Measurements from ENCODE around the gene TST. TPM values are rescaled to one million over a fixed set of nuclear protein-coding genes. Genes with fewer than 3 reads are reported as not detected.

TST gene
- total RNA-seq, 4 donors from 2014 or later, result 44.1 to 76.4 (median 66.7) TPM

DNA sequence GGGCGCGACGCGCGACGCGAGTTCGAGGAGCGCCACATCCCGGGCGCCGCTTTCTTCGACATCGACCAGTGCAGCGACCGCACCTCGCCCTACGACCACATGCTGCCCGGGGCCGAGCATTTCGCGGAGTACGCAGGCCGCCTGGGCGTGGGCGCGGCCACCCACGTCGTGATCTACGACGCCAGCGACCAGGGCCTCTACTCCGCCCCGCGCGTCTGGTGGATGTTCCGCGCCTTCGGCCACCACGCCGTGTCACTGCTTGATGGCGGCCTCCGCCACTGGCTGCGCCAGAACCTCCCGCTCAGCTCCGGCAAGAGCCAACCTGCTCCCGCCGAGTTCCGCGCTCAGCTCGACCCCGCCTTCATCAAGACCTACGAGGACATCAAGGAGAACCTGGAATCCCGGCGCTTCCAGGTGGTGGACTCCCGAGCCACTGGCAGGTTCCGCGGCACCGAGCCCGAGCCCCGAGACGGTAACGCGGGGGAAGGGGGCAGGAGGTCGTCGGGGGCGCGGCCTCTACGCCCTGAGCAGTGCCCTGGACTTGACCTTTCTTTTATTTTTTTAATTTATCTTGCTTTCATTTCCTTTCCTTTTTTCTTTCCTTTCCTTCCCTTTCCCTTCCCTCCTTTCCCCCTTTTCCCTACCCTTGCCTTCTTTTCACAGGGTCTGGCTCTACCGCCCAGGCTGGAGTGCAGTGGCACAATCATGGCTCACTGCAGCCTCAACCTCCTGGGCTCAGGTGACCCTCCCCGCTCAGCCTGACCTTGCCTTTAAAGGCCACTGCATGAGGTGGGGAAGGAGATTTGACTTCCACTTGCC is 5.3 kb upstream of the TST start:
- Histone ChIP-seq H3K9me3 (no peaks in the 10 kb centered on the region), H3K27ac (peak overlapping the region in 1 of 4 donors; percentile 32), H3K4me1 (peaks cover 0 to 33% (median 23%) of the 10 kb centered on the region in 4 donors), H3K36me3 (peaks cover 2 to 61% (median 21%) of the 10 kb centered on the region in 3 donors), H3K4me3 (no peak overlapping the region), H3K27me3 (no peaks in the 10 kb centered on the region)
- TF ChIP-seq EP300 (IDR thresholded peaks at IDR 0.05), result no peak
- no peak for TF ChIP-seq POLR2A (IDR thresholded peaks at IDR 0.05)
- TF ChIP-seq, protein P1, sequence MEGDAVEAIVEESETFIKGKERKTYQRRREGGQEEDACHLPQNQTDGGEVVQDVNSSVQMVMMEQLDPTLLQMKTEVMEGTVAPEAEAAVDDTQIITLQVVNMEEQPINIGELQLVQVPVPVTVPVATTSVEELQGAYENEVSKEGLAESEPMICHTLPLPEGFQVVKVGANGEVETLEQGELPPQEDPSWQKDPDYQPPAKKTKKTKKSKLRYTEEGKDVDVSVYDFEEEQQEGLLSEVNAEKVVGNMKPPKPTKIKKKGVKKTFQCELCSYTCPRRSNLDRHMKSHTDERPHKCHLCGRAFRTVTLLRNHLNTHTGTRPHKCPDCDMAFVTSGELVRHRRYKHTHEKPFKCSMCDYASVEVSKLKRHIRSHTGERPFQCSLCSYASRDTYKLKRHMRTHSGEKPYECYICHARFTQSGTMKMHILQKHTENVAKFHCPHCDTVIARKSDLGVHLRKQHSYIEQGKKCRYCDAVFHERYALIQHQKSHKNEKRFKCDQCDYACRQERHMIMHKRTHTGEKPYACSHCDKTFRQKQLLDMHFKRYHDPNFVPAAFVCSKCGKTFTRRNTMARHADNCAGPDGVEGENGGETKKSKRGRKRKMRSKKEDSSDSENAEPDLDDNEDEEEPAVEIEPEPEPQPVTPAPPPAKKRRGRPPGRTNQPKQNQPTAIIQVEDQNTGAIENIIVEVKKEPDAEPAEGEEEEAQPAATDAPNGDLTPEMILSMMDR (IDR thresholded peaks at IDR 0.05), result no peak
- WGBS, 2 donors, result 93 to 94% methylated on average over 71 of the region's 71 CpGs
- DNase-seq (ENCODE audit: low spot score in 2 of 2), result no peak

DNA sequence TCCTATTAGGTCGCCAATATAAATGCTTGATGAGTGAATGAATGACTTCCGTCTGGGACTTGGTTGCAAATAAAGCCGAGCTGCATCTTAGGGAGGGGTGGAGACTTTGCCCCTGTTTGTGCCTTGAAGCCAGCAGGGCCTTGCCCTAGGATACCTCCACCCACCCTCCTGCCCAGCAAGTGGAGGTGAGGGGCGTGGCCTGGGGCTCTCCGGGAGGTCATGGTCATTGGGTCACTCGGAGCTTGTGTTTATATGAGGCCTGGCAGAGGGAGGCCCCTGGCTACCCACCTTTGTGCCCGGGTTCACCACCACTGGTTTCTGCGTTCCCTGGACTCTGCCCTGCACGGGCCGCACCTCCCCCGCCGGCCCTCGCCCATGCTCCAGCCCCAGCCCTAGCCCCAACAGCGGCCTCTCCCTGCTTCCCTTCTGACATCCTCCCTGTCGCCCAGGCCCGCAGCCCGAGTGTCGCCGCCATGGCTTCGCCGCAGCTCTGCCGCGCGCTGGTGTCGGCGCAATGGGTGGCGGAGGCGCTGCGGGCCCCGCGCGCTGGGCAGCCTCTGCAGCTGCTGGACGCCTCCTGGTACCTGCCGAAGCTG is 4.6 kb upstream of the TST start:
- TF ChIP-seq EP300 (IDR thresholded peaks at IDR 0.05), result no peak
- TF ChIP-seq, protein P1 (IDR thresholded peaks at IDR 0.05), result no peak
- TF ChIP-seq POLR2A (IDR thresholded peaks at IDR 0.05), result no peak
- no peak overlapping the region for H3K4me3 ChIP-seq
- H3K36me3 ChIP-seq, result peaks cover 2 to 54% (median 16%) of the 10 kb centered on the region in 3 donors
- no peaks in the 10 kb centered on the region for H3K9me3 ChIP-seq
- peaks cover 0 to 33% (median 23%) of the 10 kb centered on the region in 4 donors for H3K4me1 ChIP-seq
- H3K27me3 ChIP-seq, result no peaks in the 10 kb centered on the region
- no peak for DNase-seq (ENCODE audit: low spot score in 2 of 2)
- peak overlapping the region in 1 of 4 donors; percentile 7 for H3K27ac ChIP-seq
- 93 to 95% methylated on average over 32 to 34 of the region's 34 CpGs for WGBS, 2 donors

DNA sequence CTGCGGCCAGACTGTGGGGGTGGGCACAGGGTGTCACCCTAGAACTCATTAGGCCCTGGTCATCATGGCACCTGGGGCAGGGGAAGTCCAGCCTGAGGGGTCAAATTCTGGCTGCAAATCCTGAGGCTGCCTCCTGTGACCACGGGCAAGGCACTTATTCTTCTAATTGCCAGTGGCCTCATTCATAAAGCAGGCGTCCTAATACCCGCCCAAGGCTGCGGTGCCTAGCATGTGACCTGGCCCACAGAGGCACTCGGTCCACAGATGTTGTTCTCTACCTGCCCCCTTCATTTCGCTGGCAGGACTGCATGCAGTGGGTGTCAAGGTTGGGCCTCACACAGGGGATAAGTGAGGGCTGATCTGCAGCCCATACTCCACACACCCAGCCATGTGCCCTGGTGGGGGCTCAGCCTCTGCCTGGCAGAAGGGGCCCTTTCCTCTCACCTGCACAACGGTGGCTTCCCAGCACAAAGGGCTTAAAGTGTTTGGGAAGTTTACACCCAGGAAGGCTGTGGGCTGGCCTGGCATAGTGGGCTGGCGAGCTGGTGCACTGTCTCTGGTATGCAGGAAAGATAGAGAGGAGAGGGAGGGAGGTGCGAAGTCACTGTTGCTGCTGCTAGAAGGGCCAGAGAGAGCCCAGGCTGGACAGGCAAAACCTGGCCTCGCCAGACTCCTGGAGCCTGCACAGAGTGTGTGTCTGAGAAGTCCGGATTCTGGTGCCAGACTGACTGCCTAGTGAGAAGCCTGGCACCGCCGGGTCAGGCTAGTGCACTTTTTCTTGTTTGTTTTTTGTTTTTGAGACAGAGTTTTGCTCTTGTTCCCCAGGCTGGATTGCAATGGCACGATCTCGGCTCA is 3.5 kb upstream of the TST start:
- Histone ChIP-seq H3K27me3 (no peaks in the 10 kb centered on the region), H3K27ac (peak overlapping the region in 1 of 4 donors; percentile 99), H3K4me1 (peaks cover 0 to 42% (median 31%) of the 10 kb centered on the region in 4 donors), H3K36me3 (peaks cover 3 to 46% (median 16%) of the 10 kb centered on the region in 3 donors), H3K9me3 (no peaks in the 10 kb centered on the region), H3K4me3 (no peak overlapping the region)
- WGBS, 2 donors, result 69 to 77% methylated on average over 16 of the region's 16 CpGs
- no peak for DNase-seq (ENCODE audit: low spot score in 2 of 2)
- TF ChIP-seq, protein P1 (IDR thresholded peaks at IDR 0.05), result no peak
- no peak for TF ChIP-seq POLR2A (IDR thresholded peaks at IDR 0.05)
- TF ChIP-seq EP300 (IDR thresholded peaks at IDR 0.05), result no peak

DNA sequence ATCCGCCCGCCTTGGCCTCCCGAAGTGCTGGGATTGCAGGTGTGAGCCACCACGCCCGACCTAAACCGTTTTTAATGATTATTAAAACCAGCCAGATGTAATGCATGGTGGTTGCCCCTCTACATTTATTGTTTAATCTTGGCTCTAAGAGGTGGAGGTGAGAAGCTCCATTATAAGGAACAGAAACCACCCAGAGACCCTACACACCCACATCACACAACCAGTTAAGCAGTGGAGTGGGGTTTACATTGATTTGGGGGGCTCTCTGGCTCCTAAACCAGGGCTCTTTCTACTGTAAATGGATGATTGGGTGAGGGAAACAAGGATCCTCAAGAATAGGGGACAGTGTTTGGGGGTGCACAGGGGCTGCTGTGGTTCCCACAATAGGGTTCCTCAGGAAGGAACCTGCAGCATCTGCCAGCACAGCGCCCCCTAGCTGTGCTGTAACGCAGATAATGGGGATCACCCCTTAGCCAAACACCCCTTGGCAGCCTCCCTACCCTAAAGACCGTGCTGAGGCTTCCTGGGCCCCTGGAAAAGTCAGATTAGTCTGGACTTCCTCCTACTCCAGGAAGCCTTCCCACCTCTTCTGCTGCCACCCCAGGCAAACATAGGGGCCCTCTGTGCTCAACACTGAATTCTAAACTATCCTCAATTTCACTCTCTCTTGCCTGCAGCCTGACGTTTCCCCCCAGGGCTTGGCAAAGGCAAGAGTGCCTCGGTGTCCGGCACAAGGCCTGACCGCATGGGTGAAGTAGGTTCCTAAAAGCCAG is 2.6 kb upstream of the TST start:
- Histone ChIP-seq H3K4me3 (no peak overlapping the region), H3K9me3 (no peaks in the 10 kb centered on the region), H3K36me3 (peaks cover 4 to 46% (median 10%) of the 10 kb centered on the region in 3 donors), H3K4me1 (peaks cover 0 to 50% (median 39%) of the 10 kb centered on the region in 4 donors), H3K27ac (peak overlapping the region in 1 of 4 donors; percentile 99), H3K27me3 (no peaks in the 10 kb centered on the region)
- TF ChIP-seq POLR2A (IDR thresholded peaks at IDR 0.05), result no peak
- TF ChIP-seq, protein P1 (IDR thresholded peaks at IDR 0.05), result peak; percentile 51 to 64 (median 58)
- WGBS, 2 donors, result 64 to 73% methylated on average over 13 of the region's 13 CpGs
- DNase-seq (ENCODE audit: low spot score in 2 of 2), result peak in 1 of 2 donors; percentile 22

Data from tibial nerve (tissue), 4 donors.